Transverse colon (tissue), 4 donors: Measurements from ENCODE around the gene ST6GALNAC5.

Experiments
- CTCF ChIP-seq, 5 experiments: fragments of 200-600 bp in 3 of 5; fragments of 450-650 bp in 2 of 5; sonication (generic) in 3 of 5; IDR thresholded peaks; 1 replicate in 2 of 5; 2 replicates in 3 of 5; pipeline ENCODE4 v1.5.1; 2016 to 2017; ENCODE audit warnings: antibody characterized with exemption in 5 of 5, inconsistent platforms in 3 of 5, mild to moderate bottlenecking in 2 of 5, moderate library complexity in 1 of 5
- EP300 ChIP-seq: sonication (generic); formaldehyde crosslinking; IDR thresholded peaks from one replicate; pipeline ENCODE4 v1.6.1; 2017; ENCODE audit warnings: antibody characterized with exemption, low read depth
- POLR2A ChIP-seq: fragments of 450-650 bp; IDR thresholded peaks from one replicate; pipeline ENCODE4 v1.6.1; 2016; ENCODE audit warnings: antibody characterized with exemption, mild to moderate bottlenecking, moderate library complexity
- POLR2AphosphoS5 ChIP-seq, 3 donors: sonication (generic); formaldehyde crosslinking; IDR thresholded peaks; one replicate each; pipeline ENCODE4 v1.6.1; 2016; ENCODE audit warnings: antibody characterized with exemption in 3 of 3

- TF ChIP-seq EP300 (no peak), POLR2AphosphoS5 (IDR thresholded peaks at IDR 0.05) (no peak), CTCF (IDR thresholded peaks at IDR 0.05) (no peak), POLR2A (no peak)
Measured at GRCh38 chr1:77026640-77027039, 159.4 kb downstream of the ST6GALNAC5 start.
